ENCODE measurements around the gene DESI2.

- TF ChIP-seq REST (IDR thresholded peaks at IDR 0.05; ENCODE audit: insufficient replicate concordance, low read depth) (no peak), CTCF (IDR thresholded peaks at IDR 0.05; ENCODE audit: insufficient read depth, low read length) (no peak), POLR2AphosphoS5 (IDR thresholded peaks at IDR 0.05; ENCODE audit: low read depth) (no peak)
Observed at GRCh38 chr1:244645414-244645813, 7.5 kb upstream of the DESI2 start.

Measured in HL-60 (cell line).